Panc1 (cell line): Measurements from ENCODE around the gene SLC12A5.

Experiments used
- CTCF ChIP-seq: fragments of 450-650 bp; IDR thresholded peaks from 2 replicates; pipeline ENCODE4 v1.5.1; 2017; ENCODE audit warnings: mild to moderate bottlenecking
- POLR2AphosphoS5 ChIP-seq: IDR thresholded peaks from 2 replicates; pipeline ENCODE4 v1.6.1; 2012; ENCODE audit warnings: mild to moderate bottlenecking, low read depth, low read length, moderate library complexity
- REST ChIP-seq, 2 experiments: IDR thresholded peaks; 2 replicates each; pipeline ENCODE4 v1.6.1; 2011 to 2012; ENCODE audit warnings: low read depth in 2 of 2, control low read depth in 1 of 2, low read length in 1 of 2, mild to moderate bottlenecking in 1 of 2, moderate library complexity in 1 of 2; ENCODE audit not compliant: insufficient read depth in 1 of 2
- TCF7L2 ChIP-seq: IDR thresholded peaks from 2 replicates; pipeline ENCODE4 v1.6.1; 2011; ENCODE audit warnings: mild to moderate bottlenecking, low read depth, low read length, inconsistent platforms

GRCh38 chr20:46034039-46034438 lies 5.0 kb downstream of the SLC12A5 start:
- TF ChIP-seq CTCF = no peak
- TF ChIP-seq REST (IDR thresholded peaks at IDR 0.05; ENCODE audit: insufficient read depth in 1 of 2, low read depth in 2 of 2, low read length in 1 of 2) = no peak
- no peak for TF ChIP-seq TCF7L2
- no peak for TF ChIP-seq POLR2AphosphoS5
